BE2C (cell line): Measurements from ENCODE around the gene GPR55.

Experiments used
- DNase-seq: peaks from one replicate; pipeline ENCODE4 v3.0.0-alpha.2; 2020
- H3K27me3 ChIP-seq: fragments of 250-450 bp; sonication (Bioruptor Pico); 2 replicates; pipeline ENCODE4 v1.5.1; 2020; ENCODE audit warnings: mild to moderate bottlenecking
- H3K36me3 ChIP-seq: fragments of 250-450 bp; sonication (Bioruptor Pico); 2 replicates; pipeline ENCODE4 v1.5.1; 2020; ENCODE audit warnings: mild to moderate bottlenecking
- H3K4me1 ChIP-seq: fragments of 250-450 bp; sonication (Bioruptor Pico); 2 replicates; pipeline ENCODE4 v1.5.1; 2020
- H3K4me3 ChIP-seq: 2 replicates; pipeline ENCODE4 v1.5.1; 2011; ENCODE audit warnings: low read depth, low read length
- H3K9me3 ChIP-seq: fragments of 250-450 bp; sonication (Bioruptor Pico); 2 replicates; pipeline ENCODE4 v1.5.1; 2020
- CTCF ChIP-seq: IDR thresholded peaks from 2 replicates; pipeline ENCODE4 v1.5.1; 2012; ENCODE audit warnings: mild to moderate bottlenecking, low read depth, low read length

The GPR55 gene

GRCh38 chr2:230895536-230896345 is 29.3 kb downstream of the GPR55 start:
- no peak for TF ChIP-seq CTCF
- H3K4me1 ChIP-seq = no peaks in the 10 kb centered on the region
- DNase-seq = no peak
- no peaks in the 10 kb centered on the region for H3K9me3 ChIP-seq
- no peaks in the 10 kb centered on the region for H3K36me3 ChIP-seq
- H3K27me3 ChIP-seq = no peaks in the 10 kb centered on the region
- H3K4me3 ChIP-seq = no peak overlapping the region

GRCh38 chr2:230893841-230894781 is 30.9 kb downstream of the GPR55 start:
- no peak for TF ChIP-seq CTCF
- Histone ChIP-seq H3K9me3 (no peaks in the 10 kb centered on the region), H3K36me3 (no peaks in the 10 kb centered on the region), H3K4me3 (no peak overlapping the region), H3K4me1 (no peaks in the 10 kb centered on the region), H3K27me3 (no peaks in the 10 kb centered on the region)
- DNase-seq = peak; percentile 2

DNA sequence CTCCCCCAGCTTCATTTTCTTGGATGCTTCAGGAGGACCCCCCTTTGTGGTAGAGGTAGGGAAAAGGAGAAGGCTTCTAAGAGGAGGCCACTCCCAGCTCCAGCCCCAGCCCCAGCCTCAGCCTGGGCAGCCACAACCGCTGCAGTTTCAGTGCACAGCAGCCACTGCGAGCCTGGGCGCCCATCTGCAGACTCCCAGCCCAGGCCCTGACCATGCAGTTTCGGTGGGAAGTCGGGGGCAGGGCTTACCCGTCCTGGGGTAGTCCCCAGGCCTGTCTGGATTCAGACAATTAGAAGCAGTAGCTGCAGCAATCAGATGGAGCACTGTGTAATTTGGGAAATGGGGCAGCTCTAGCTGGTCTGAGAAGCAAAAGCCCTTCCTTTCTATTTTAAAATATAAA is 31.7 kb downstream of the GPR55 start:
- Histone ChIP-seq H3K36me3 (no peaks in the 10 kb centered on the region), H3K27me3 (no peaks in the 10 kb centered on the region), H3K4me1 (no peaks in the 10 kb centered on the region), H3K9me3 (no peaks in the 10 kb centered on the region), H3K4me3 (no peak overlapping the region)
- no peak for DNase-seq
- no peak for TF ChIP-seq CTCF

DNA sequence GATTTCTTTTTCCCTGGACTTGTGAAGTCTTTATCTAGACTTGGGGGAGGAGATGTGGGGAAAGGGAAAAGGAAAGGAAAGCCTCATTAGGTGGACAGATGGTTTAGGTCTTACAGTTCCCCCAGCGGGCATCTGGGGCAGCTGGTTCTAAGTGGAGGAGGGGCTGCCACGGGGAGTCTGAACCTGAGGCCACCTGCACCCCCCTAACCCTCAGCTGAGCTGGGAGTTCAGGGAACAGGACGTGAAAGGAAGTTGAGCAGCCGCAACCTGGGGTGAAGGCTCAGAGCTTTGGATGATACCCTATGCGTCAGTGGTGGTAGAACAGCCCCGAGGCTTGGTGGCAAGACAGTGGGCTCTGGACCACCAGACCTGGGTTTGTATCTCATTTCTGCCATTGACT is 33.5 kb downstream of the GPR55 start:
- H3K4me1 ChIP-seq = no peaks in the 10 kb centered on the region
- H3K9me3 ChIP-seq = no peaks in the 10 kb centered on the region
- no peaks in the 10 kb centered on the region for H3K27me3 ChIP-seq
- H3K4me3 ChIP-seq = no peak overlapping the region
- TF ChIP-seq CTCF = no peak
- DNase-seq = no peak
- no peaks in the 10 kb centered on the region for H3K36me3 ChIP-seq

- H3K27me3 ChIP-seq = no peaks in the 10 kb centered on the region
- H3K9me3 ChIP-seq = no peaks in the 10 kb centered on the region
- no peak overlapping the region for H3K4me3 ChIP-seq
- no peaks in the 10 kb centered on the region for H3K4me1 ChIP-seq
- no peak for TF ChIP-seq CTCF
- no peak for DNase-seq
- no peaks in the 10 kb centered on the region for H3K36me3 ChIP-seq
Measured at GRCh38 chr2:230891064-230891463, 34.0 kb downstream of the GPR55 start.
